ENCODE data around the gene PTPRQ. TPM values are rescaled to one million over a fixed set of nuclear protein-coding genes. Genes with fewer than 3 reads are reported as not detected.

PTPRQ gene
- total RNA-seq, 1 experiment from 2014 or later: not detected

DNA sequence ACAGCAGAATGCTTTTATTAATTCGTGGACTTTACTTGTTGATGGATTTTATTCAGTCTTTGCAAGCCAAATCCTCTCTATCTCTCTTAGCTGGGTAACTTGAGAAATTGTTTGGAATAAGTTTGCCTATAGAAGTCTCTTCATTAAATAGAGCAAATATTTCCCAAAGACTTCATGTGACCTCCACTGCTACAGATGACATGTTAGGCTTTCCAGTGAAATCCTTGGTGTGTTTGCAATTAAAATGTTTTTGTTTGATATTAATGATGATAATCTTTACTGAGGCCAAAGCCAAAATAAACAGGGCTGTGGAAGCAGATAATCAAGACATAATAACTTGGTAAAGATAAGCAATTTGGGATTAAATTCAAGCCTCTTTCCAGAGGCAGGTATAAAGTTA lies 267.8 kb downstream of the PTPRQ start:
- DNase-seq (ENCODE audit: low read depth, low spot score) (no peak), ATAC-seq (no peak)
- no peak overlapping the region for H3K27ac ChIP-seq (ENCODE audit: low read length)
- TF ChIP-seq POLR2AphosphoS5 (IDR thresholded peaks at IDR 0.05; ENCODE audit: low read depth, low read length) (no peak), REST (IDR thresholded peaks at IDR 0.05; ENCODE audit: insufficient read depth in 1 of 2, low read depth in 2 of 2, low read length in 1 of 2) (no peak), SIN3A (IDR thresholded peaks at IDR 0.05; ENCODE audit: borderline replicate concordance, insufficient read depth, low read depth, low read length) (no peak), TCF7L2 (IDR thresholded peaks at IDR 0.05; ENCODE audit: low read depth, low read length) (no peak)
- TF ChIP-seq, protein P1, sequence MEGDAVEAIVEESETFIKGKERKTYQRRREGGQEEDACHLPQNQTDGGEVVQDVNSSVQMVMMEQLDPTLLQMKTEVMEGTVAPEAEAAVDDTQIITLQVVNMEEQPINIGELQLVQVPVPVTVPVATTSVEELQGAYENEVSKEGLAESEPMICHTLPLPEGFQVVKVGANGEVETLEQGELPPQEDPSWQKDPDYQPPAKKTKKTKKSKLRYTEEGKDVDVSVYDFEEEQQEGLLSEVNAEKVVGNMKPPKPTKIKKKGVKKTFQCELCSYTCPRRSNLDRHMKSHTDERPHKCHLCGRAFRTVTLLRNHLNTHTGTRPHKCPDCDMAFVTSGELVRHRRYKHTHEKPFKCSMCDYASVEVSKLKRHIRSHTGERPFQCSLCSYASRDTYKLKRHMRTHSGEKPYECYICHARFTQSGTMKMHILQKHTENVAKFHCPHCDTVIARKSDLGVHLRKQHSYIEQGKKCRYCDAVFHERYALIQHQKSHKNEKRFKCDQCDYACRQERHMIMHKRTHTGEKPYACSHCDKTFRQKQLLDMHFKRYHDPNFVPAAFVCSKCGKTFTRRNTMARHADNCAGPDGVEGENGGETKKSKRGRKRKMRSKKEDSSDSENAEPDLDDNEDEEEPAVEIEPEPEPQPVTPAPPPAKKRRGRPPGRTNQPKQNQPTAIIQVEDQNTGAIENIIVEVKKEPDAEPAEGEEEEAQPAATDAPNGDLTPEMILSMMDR (IDR thresholded peaks at IDR 0.05): no peak
- no peaks in the 10 kb centered on the region for H3K9me3 ChIP-seq (ENCODE audit: control insufficient read depth, insufficient read depth, low read depth, low read length)
- in situ Hi-C loops (cut with HindIII; ENCODE audit: low pct_unique_long_range_greater_than_20kb, low sequenced_read_pairs): no loop called here
- H3K36me3 ChIP-seq (ENCODE audit: control insufficient read depth, insufficient read depth, low read length): no peaks in the 10 kb centered on the region
- intact Hi-C loops (cut with micrococcal nuclease; ENCODE audit: unreplicated experiment): no loop called here
- CTCF ChIA-PET: no interaction called here
- BruUV-seq (replicated peaks): no TSS peak
- H3K4me3 ChIP-seq (ENCODE audit: low read depth in 2 of 2, low read length in 2 of 2): no peak overlapping the region
- no peaks in the 10 kb centered on the region for H3K27me3 ChIP-seq (ENCODE audit: control insufficient read depth, insufficient read depth, low read length)
- H3K4me1 ChIP-seq (ENCODE audit: control insufficient read depth, insufficient read depth, low read length): no peaks in the 10 kb centered on the region; the same call in 1 of the 2 replicates
- POLR2A ChIA-PET: no interaction called here

DNA sequence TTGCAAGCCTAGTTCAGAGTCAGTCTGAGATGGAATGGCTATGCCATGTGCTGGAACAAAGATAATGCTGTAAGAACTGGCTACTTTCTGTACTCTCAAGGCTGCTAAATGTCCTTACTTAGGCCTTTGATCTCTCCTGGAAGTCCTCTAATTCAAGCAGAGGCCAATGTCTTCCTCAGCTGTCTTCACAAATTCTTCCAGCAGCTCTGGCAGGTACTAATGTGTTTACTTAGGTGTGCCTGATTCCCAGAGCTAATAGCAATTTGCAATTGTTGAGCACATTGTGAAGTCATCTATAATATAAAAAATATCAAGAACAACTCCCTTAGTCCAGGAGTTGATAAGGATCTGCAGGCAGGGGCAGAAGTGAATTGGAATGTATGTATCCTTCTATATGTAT lies 268.8 kb downstream of the PTPRQ start:
- no peak for DNase-seq (ENCODE audit: low read depth, low spot score)
- Histone ChIP-seq H3K27me3 (ENCODE audit: control insufficient read depth, insufficient read depth, low read length) (no peaks in the 10 kb centered on the region), H3K36me3 (ENCODE audit: control insufficient read depth, insufficient read depth, low read length) (no peaks in the 10 kb centered on the region), H3K9me3 (ENCODE audit: control insufficient read depth, insufficient read depth, low read depth, low read length) (no peaks in the 10 kb centered on the region), H3K27ac (ENCODE audit: low read length) (no peak overlapping the region), H3K4me1 (ENCODE audit: control insufficient read depth, insufficient read depth, low read length) (no peaks in the 10 kb centered on the region; the same call in 1 of the 2 replicates), H3K4me3 (ENCODE audit: low read depth in 2 of 2, low read length in 2 of 2) (no peak overlapping the region)
- ChIA-PET CTCF (no interaction called here), POLR2A (no interaction called here)
- TF ChIP-seq SIN3A (IDR thresholded peaks at IDR 0.05; ENCODE audit: borderline replicate concordance, insufficient read depth, low read depth, low read length): no peak
- TF ChIP-seq POLR2AphosphoS5 (IDR thresholded peaks at IDR 0.05; ENCODE audit: low read depth, low read length): no peak
- TF ChIP-seq, protein P1 (IDR thresholded peaks at IDR 0.05): no peak
- no peak for TF ChIP-seq REST (IDR thresholded peaks at IDR 0.05; ENCODE audit: insufficient read depth in 1 of 2, low read depth in 2 of 2, low read length in 1 of 2)
- TF ChIP-seq TCF7L2 (IDR thresholded peaks at IDR 0.05; ENCODE audit: low read depth, low read length): no peak
- no peak for ATAC-seq
- in situ Hi-C loops (cut with HindIII; ENCODE audit: low pct_unique_long_range_greater_than_20kb, low sequenced_read_pairs): no loop called here
- intact Hi-C loops (cut with micrococcal nuclease; ENCODE audit: unreplicated experiment): no loop called here
- BruUV-seq (replicated peaks): no TSS peak

Measured in Panc1 (cell line).